T-helper 1 cell treated with Interleukin-12 subunit alpha and Interleukin-12 subunit beta and Interleukin-4 antibody, amounts not matched to agents 30 μg/mL and 1 μg/mL, for 36 hours (primary cell): ENCODE measurements around the gene CHSY1.
A peak's percentile ranks its signal among the peaks of the same experiment; 100 is the strongest.
"Not testable (repeated sequence)": the region's sequence is repeated elsewhere in the genome, so short reads cannot be mapped to it uniquely, and the experiment has no call there.

Experiments
- H3K27ac Mint-ChIP-seq: one replicate; pipeline ENCODE4 v1.8.0; 2021; ENCODE audit warnings: mild to moderate bottlenecking, mixed read lengths
- H3K27me3 Mint-ChIP-seq: one replicate; pipeline ENCODE4 v1.8.0; 2021; ENCODE audit warnings: low read depth, mixed read lengths
- H3K36me3 Mint-ChIP-seq: one replicate; pipeline ENCODE4 v1.8.0; 2021; ENCODE audit warnings: low read depth, mixed read lengths
- H3K4me1 Mint-ChIP-seq: one replicate; pipeline ENCODE4 v1.8.0; 2021; ENCODE audit warnings: low read depth, mixed read lengths
- H3K4me3 Mint-ChIP-seq: one replicate; pipeline ENCODE4 v1.8.0; 2021; ENCODE audit warnings: mild to moderate bottlenecking, moderate library complexity, mixed read lengths
- H3K9me3 Mint-ChIP-seq: one replicate; pipeline ENCODE4 v1.8.0; 2021; ENCODE audit warnings: mixed read lengths

CHSY1 gene, protein sequence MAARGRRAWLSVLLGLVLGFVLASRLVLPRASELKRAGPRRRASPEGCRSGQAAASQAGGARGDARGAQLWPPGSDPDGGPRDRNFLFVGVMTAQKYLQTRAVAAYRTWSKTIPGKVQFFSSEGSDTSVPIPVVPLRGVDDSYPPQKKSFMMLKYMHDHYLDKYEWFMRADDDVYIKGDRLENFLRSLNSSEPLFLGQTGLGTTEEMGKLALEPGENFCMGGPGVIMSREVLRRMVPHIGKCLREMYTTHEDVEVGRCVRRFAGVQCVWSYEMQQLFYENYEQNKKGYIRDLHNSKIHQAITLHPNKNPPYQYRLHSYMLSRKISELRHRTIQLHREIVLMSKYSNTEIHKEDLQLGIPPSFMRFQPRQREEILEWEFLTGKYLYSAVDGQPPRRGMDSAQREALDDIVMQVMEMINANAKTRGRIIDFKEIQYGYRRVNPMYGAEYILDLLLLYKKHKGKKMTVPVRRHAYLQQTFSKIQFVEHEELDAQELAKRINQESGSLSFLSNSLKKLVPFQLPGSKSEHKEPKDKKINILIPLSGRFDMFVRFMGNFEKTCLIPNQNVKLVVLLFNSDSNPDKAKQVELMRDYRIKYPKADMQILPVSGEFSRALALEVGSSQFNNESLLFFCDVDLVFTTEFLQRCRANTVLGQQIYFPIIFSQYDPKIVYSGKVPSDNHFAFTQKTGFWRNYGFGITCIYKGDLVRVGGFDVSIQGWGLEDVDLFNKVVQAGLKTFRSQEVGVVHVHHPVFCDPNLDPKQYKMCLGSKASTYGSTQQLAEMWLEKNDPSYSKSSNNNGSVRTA

DNA sequence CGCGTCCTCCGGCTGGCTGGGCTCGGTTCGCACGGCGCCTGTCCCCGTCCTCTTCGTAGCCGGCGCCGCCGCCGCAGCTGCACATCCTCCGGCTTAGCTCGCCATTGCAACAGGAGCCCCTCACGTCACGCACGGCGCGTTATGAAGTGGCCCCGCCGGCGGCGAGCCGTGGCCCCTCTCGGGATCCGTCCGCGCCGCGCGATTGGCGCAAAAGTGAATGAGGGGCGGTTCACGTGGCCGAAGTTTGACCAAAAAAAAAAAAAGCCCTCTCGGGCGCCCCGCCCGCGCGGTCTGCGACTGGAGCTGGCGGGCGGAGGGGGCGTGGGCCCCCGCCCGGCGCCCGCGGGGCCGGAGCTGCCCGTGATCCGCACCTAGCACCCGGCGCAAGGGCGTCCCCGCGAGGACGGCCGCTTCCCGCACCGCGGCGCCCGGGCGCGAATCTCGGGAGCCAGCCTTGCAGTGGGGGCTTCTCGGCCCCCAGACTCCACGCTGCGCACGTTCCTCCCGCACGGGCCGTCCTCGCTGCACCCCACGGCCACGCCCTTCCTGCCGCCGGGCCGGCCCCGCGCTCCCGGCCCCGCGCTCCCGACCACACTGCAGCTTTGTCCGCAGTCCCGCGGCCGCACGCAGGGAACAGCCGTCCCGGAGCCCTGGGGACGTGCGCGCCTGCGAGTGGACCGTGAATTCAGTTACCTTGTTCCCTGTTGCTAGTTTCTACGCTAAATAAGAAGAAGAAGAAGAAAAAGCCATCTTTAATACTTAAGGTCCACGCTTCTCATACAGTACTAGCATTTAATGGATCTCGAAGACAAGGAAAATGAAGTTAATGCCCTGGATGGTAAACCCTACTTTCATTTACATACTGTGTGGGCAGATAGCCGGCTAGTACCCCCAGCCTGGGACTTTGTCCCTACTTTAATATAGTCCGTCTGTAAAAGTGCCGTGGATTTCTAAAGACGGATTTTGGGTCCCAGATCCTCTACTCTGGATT is at the start of gene CHSY1:
TSS of gene CHSY1 (minus strand) at position 219 of the 991 bp plus-strand sequence. CDS start 592 bp downstream, outside the sequence.
- peak within 1 kb of the TSS; percentile 96 for H3K4me3 Mint-ChIP-seq
- H3K36me3 Mint-ChIP-seq, result peaks cover 13% of the 10 kb centered on the region
- H3K27me3 Mint-ChIP-seq, result no peaks in the 10 kb centered on the region
- peaks cover 54% of the 10 kb centered on the region for H3K4me1 Mint-ChIP-seq
- no peaks in the 10 kb centered on the region for H3K9me3 Mint-ChIP-seq
- H3K27ac Mint-ChIP-seq, result peak within 1 kb of the TSS; percentile 94

DNA sequence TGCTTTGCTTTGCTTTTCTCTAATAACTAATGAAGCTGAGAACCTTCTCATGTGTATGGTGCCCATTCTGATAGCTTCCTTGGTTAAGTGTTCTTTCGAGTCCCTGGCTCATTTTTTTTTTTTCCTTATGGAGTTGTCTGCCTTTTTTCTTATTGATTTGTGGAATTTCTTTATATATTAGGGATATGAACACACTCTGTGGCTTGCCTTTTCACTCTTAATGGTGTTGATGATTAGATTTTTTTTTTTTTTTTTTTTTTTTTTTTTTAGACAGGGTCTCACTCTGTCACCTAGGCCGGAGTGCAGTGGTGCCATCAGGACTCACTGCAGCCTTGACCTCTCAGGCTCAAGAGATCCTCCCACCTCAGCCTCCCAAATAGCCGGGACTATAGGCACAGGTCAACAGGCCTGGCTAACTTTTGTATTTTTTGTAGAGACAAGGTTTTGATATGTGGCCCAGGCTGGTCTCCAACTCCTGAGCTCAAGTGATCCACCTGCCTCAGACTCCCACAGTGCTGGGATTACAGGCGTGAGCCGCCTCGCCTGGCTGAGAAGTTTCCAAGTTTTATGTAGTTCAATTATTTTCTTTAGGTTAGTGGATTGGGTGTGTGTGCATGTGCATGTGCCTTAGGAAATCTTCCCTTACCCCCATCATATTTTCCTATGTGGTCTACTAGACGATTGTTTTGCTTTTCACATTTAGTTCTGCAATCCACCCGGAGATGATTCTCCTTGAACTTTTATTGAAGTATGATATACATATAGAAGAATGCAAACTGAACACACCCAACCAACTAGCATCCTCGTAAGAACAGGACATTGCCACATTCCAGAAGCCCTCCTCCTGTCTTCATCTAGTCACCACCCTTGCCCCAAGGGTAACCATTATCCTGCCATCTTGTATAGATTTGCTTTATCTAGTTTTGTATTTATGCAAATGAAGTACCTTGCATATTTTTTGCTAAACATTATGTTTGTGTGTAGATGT is 44.9 kb upstream of the CHSY1 start:
- Mint-ChIP-seq H3K9me3 (no peaks in the 10 kb centered on the region), H3K27ac (peak overlapping the region; percentile 15), H3K27me3 (no peaks in the 10 kb centered on the region), H3K4me1 (peaks cover 26% of the 10 kb centered on the region), H3K36me3 (peaks cover 15% of the 10 kb centered on the region), H3K4me3 (peak overlapping the region; percentile 82)

DNA sequence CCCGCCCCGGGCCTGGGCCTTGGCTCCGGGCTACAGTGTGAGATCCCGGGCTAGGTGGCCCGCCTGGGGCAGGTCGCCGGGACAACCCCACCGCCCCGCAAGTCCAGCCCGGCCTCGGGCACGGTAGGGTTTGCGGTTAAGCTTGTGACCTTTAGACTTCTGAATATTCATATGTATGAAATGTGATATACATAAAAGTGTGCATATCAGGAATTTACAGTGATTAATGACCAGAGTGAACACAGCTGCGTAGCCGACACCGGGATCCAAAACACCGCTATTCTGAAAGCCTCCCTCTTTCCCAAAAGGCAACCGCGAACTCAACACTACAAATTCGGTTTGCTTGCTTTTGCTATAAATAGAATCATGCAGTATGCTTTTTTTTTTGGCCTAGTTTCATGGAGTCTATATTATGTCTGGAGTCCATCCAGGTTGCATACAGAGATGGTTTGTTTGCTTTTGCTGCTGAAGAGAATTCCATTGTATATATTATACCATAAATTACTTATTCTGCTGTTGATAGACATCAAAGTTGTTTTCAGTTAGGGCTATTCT is 43.8 kb upstream of the CHSY1 start:
- peaks cover 22% of the 10 kb centered on the region for H3K36me3 Mint-ChIP-seq
- H3K27ac Mint-ChIP-seq, result peak overlapping the region; percentile 74
- H3K4me1 Mint-ChIP-seq, result peaks cover 29% of the 10 kb centered on the region
- H3K4me3 Mint-ChIP-seq, result peak overlapping the region; percentile 98
- H3K27me3 Mint-ChIP-seq, result no peaks in the 10 kb centered on the region
- no peaks in the 10 kb centered on the region for H3K9me3 Mint-ChIP-seq

DNA sequence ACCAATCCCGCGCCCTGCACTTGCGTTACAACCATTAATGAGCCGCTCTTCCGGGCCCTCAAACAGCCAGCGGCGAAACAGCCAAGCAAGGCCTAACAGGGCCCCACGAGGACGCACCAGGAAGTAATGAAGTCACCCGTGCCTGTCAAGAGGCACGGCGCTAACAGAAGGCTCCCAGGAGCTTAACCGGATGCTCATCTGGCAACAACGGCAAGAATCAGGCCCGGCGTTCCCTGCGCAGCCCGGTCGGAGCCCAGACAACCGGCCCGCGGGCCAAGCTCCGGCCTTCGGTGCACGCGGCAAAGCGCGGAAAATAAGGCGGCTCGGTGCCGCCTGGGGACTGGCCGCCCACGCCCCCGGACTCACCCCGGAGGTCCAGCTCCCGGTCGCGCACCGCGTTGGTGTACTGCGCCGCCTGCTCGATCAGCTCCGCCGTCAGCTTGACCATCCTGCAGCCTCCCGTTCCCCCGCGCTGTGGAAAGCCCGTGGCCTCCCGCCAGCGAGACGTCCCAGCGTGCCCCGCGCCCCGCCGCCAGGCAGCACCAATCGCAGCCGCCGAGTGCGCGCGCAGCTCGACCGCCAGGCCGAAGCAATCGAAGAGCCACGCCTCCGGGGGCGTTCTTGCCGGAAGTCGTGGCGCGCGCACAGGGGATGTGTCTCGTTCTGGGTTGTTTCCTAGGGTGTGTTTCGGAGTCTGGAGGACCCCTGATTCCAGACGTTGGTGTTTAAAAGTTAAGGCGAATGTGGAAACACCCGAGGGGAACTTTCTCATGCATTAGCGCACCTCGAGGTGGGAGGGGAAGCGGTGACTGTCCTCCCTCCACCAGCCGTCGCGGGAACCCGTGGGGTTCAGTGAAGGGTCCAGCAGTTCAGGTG is 43.1 kb upstream of the CHSY1 start, which contains the start of gene SNRPA1:
TSS of gene SNRPA1 (minus strand) at position 518 of the 876 bp plus-strand sequence. CDS start at position 448, 70 bp downstream.
- H3K4me3 Mint-ChIP-seq, result peak within 1 kb of the TSS; percentile 98

DNA sequence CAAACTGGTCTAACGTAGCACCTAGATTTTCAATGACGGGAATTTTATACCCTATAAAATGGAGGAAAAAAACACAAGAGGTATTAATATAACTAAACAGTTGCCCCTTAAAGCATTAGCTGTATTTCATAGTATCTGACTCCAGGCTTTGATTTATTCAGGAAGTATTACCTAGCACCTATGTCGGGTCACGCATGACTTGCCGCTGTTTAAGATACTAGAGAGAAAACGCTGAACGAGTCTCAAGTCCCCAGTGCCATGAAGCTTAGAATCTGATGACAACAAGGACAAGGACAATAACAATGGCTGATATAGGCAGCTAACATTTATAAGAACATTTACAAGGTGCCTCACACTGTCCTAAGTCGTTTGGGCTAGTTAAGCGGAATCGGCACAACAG is 41.3 kb upstream of the CHSY1 start:
- H3K9me3 Mint-ChIP-seq, result no peaks in the 10 kb centered on the region
- H3K4me3 Mint-ChIP-seq, result peak overlapping the region; percentile 98
- H3K4me1 Mint-ChIP-seq, result peaks cover 40% of the 10 kb centered on the region
- peak overlapping the region; percentile 95 for H3K27ac Mint-ChIP-seq
- peaks cover 39% of the 10 kb centered on the region for H3K36me3 Mint-ChIP-seq
- no peaks in the 10 kb centered on the region for H3K27me3 Mint-ChIP-seq

More for the DNA sequence above, 43.1 kb upstream of the CHSY1 start, which contains the start of gene SNRPA1:
- Mint-ChIP-seq H3K27ac (peak within 1 kb of the TSS; percentile 95), H3K4me1 (peaks cover 31% of the 10 kb centered on the region), H3K9me3 (no peaks in the 10 kb centered on the region), H3K27me3 (no peaks in the 10 kb centered on the region), H3K36me3 (peaks cover 26% of the 10 kb centered on the region)

DNA sequence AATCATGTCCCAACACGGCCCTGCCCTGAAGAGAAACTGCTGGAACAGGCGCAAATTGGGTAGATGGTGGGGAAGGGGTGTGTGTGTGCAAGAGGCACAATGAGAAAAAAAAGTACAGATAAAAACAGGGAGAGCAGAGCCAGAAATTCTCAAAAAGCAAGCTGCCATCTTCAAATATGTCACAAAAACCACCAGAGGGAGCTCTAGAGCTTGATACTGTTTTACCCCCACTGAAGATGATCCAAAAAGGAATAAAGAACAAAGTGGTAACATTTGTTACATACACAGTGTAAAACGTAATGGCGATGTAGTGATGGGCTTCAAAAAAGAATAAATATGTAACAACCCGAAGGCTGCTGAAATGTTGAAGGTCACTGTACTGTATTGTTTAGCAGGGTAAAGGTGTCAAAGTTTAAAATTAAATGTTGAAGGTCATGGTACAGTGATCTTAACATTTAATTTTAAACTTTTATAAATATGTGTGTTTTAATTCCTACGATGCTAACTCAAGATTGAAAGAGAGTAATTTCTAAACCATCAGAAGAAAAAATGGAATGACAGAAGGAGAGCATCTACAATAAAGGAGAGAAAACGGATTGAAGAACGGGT is 37.2 kb upstream of the CHSY1 start:
- Mint-ChIP-seq H3K27ac (no peak overlapping the region), H3K4me1 (peaks cover 38% of the 10 kb centered on the region), H3K27me3 (no peaks in the 10 kb centered on the region), H3K9me3 (no peaks in the 10 kb centered on the region), H3K36me3 (peaks cover 67% of the 10 kb centered on the region), H3K4me3 (no peak overlapping the region)

DNA sequence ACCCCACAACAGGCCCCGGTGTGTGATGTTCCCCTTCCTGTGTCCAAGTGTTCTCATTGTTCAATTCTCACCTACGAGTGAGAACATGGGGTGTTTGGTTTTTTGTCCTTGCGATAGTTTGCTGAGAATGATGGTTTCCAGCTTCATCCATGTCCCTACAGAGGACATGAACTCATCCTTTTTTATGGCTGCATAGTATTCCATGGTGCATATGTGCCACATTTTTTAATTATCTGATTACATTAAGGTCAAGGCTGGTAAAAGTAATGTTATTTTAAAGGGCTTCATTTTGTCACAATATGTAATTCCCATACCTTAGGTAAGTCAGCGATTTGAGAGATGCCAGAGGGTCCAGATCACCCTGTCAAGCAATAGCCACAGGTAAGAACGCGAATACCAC is 35.5 kb upstream of the CHSY1 start:
- H3K27ac Mint-ChIP-seq, H3K4me3 Mint-ChIP-seq: not testable (repeated sequence)
- H3K36me3 Mint-ChIP-seq, result peaks cover 69% of the 10 kb centered on the region

DNA sequence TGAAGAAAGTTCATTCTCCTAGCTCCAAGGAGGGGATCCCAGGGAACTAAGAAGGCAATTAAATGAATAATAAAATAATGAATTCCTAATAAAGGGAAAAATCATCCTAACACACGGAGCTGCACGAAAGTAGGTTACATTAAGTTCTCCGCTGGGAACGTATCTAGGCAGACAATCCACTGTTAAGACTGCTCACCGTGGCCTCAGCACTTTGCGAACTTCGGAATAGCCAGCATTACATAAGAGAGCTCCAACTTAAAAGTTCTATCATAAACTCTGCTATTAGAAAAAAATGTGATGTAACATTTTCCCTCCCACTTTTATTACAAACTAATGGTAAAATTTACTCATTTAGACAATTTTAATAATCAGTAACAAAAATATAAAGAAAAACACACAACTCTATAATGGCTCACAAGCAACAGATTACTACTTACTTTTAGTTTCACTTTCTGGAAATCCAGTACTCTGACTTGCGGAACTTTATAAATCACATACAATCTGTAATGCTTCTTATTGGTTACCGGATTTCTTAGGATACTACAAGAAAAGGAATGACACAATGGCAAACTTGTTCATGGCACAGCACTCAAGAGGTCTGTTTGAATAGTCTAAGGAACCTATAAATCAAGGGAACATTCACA is 34.7 kb upstream of the CHSY1 start:
- Mint-ChIP-seq H3K27ac (peak overlapping the region; percentile 67), H3K4me3 (no peak overlapping the region), H3K9me3 (no peaks in the 10 kb centered on the region), H3K4me1 (peaks cover 22% of the 10 kb centered on the region), H3K27me3 (no peaks in the 10 kb centered on the region), H3K36me3 (peaks cover 71% of the 10 kb centered on the region)

More for the DNA sequence above, 35.5 kb upstream of the CHSY1 start:
- not testable (repeated sequence) for H3K27me3 Mint-ChIP-seq, H3K9me3 Mint-ChIP-seq
- H3K4me1 Mint-ChIP-seq, result peaks cover 28% of the 10 kb centered on the region

DNA sequence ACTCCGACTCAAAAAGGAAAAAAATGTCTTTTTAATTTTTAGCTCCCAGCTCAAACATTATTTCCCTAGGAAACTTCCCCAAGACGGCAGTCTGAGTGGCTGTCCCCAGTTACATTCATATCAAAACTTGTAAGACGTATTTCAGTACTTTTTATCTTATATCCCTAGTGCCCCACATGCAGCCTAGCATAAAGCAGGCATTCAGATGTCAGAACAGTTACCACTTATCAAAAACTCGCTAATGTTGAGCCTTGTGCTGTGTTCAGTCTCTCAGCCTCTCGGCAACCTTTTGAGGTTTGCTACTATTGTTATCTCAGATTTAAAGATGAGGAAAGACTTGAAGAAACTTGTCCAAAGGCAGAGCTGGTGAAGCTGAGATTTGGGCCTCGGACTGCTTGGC is 32.1 kb upstream of the CHSY1 start:
- Mint-ChIP-seq H3K27ac (no peak overlapping the region), H3K36me3 (peaks cover 65% of the 10 kb centered on the region), H3K4me3 (no peak overlapping the region), H3K4me1 (peaks cover 14% of the 10 kb centered on the region), H3K27me3 (no peaks in the 10 kb centered on the region), H3K9me3 (no peaks in the 10 kb centered on the region)

DNA sequence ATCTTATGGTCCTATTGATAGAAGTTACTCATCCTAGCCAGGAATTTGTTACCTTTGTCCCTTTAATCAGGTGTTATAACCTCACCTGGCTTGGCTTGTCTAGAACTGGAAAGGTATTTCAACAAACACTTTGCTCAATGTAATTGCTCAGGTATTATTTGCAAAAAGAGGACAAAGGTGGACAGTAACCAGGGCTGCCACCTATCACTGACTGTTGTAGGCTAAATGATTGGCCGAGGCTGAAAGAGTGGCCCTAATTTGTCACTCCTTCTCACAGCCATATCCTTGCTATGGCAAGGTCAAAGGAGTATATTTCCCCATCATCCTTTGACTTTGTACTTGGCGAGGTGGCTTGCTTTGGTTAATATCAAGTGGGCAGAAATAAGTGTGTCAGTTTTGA is 28.2 kb upstream of the CHSY1 start:
- peaks cover 38% of the 10 kb centered on the region for H3K36me3 Mint-ChIP-seq
- H3K27ac Mint-ChIP-seq, result no peak overlapping the region
- no peaks in the 10 kb centered on the region for H3K9me3 Mint-ChIP-seq

DNA sequence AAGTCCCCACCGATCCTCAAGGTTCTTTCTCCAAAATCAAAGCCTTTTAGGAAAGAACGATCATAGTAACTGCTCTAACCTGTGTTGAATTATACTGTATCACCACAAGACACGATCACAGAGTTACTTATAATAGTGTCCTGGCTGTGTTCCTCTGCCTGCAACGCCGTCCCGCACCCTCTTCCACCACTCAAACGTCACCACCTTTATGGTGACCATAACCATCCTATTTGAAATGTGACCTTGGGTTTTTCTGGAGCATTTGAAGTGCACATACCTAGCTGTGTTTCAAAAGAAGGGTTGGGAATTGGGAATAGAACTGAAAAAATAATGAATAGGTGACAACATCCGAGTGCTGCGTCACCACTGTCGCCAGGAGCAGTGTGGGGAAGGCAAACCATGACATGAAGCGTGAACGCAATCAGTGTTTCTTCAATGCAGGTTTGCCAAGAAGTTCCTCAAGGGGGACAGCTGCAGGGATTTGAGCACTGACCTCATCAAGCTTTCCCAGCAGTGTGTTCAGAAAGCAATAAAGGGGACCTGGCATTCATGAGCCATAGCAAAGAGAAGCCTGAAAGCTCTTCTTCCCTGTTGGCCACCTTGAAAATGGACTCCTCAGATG is 26.2 kb upstream of the CHSY1 start:
- Mint-ChIP-seq H3K4me1 (peaks cover 32% of the 10 kb centered on the region), H3K4me3 (peak overlapping the region; percentile 82), H3K36me3 (peaks cover 49% of the 10 kb centered on the region), H3K9me3 (no peaks in the 10 kb centered on the region), H3K27me3 (no peaks in the 10 kb centered on the region), H3K27ac (peak overlapping the region; percentile 80)

More for the DNA sequence above, 28.2 kb upstream of the CHSY1 start:
- Mint-ChIP-seq H3K4me1 (peaks cover 18% of the 10 kb centered on the region), H3K4me3 (no peak overlapping the region), H3K27me3 (no peaks in the 10 kb centered on the region)
